Measurements from ENCODE around the gene GPATCH2L. TPM values are rescaled to one million over a fixed set of nuclear protein-coding genes. Genes with fewer than 3 reads are reported as not detected.

GPATCH2L gene
- total RNA-seq, 1 donor from 2014 or later, result 40.2 TPM

- peaks cover 47 to 59% (median 58%) of the 10 kb centered on the region in 3 donors for H3K27me3 ChIP-seq (ENCODE audit: control insufficient read depth in 3 of 3, insufficient read depth in 3 of 3, low read length in 3 of 3)
- H3K36me3 ChIP-seq (ENCODE audit: control insufficient read depth in 3 of 3, insufficient read depth in 3 of 3, low read length in 3 of 3), result no peaks in the 10 kb centered on the region
- H3K9me3 ChIP-seq (ENCODE audit: control insufficient read depth in 3 of 3, low read length in 3 of 3), result no peaks in the 10 kb centered on the region
Observed at GRCh38 chr14:76136476-76137110, 15.1 kb upstream of the GPATCH2L start.

GRCh38 chr14:76138119-76138757 is 13.5 kb upstream of the GPATCH2L start:
- no peaks in the 10 kb centered on the region for H3K9me3 ChIP-seq (ENCODE audit: control insufficient read depth in 3 of 3, low read length in 3 of 3)
- H3K4me3 ChIP-seq (ENCODE audit: low read length in 3 of 3), result peak overlapping the region in 1 of 3 donors; percentile 63
- peaks cover 45 to 56% (median 54%) of the 10 kb centered on the region in 3 donors for H3K27me3 ChIP-seq (ENCODE audit: control insufficient read depth in 3 of 3, insufficient read depth in 3 of 3, low read length in 3 of 3)
- H3K4me1 ChIP-seq (ENCODE audit: control insufficient read depth in 3 of 3, insufficient read depth in 3 of 3, low read length in 3 of 3), result peaks cover 0 to 8% (median 6%) of the 10 kb centered on the region in 3 donors
- H3K27ac ChIP-seq (ENCODE audit: low read depth, low read length), result no peak overlapping the region
- peak overlapping the region in 1 of 3 donors; percentile 54 for H3K9ac ChIP-seq (ENCODE audit: low read depth in 1 of 3, low read length in 3 of 3)
- H3K36me3 ChIP-seq (ENCODE audit: control insufficient read depth in 3 of 3, insufficient read depth in 3 of 3, low read length in 3 of 3), result no peaks in the 10 kb centered on the region

More at GRCh38 chr14:76136476-76137110, 15.1 kb upstream of the GPATCH2L start:
- Histone ChIP-seq H3K4me1 (ENCODE audit: control insufficient read depth in 3 of 3, insufficient read depth in 3 of 3, low read length in 3 of 3) (peaks cover 0 to 8% (median 6%) of the 10 kb centered on the region in 3 donors), H3K4me3 (ENCODE audit: low read length in 3 of 3) (no peak overlapping the region), H3K9ac (ENCODE audit: low read depth in 1 of 3, low read length in 3 of 3) (no peak overlapping the region), H3K27ac (ENCODE audit: low read depth, low read length) (no peak overlapping the region)

GRCh38 chr14:76138758-76139723 is 12.7 kb upstream of the GPATCH2L start:
- H3K4me3 ChIP-seq (ENCODE audit: low read length in 3 of 3), result peak overlapping the region; percentile 2 to 63 (median 31)
- H3K27ac ChIP-seq (ENCODE audit: low read depth, low read length), result no peak overlapping the region
- H3K27me3 ChIP-seq (ENCODE audit: control insufficient read depth in 3 of 3, insufficient read depth in 3 of 3, low read length in 3 of 3), result peaks cover 45 to 56% (median 51%) of the 10 kb centered on the region in 3 donors
- H3K4me1 ChIP-seq (ENCODE audit: control insufficient read depth in 3 of 3, insufficient read depth in 3 of 3, low read length in 3 of 3), result peaks cover 0 to 8% (median 6%) of the 10 kb centered on the region in 3 donors
- peaks cover 0 to 2% (median 0%) of the 10 kb centered on the region in 3 donors for H3K9me3 ChIP-seq (ENCODE audit: control insufficient read depth in 3 of 3, low read length in 3 of 3)
- H3K9ac ChIP-seq (ENCODE audit: low read depth in 1 of 3, low read length in 3 of 3), result peak overlapping the region in 1 of 3 donors; percentile 54
- no peaks in the 10 kb centered on the region for H3K36me3 ChIP-seq (ENCODE audit: control insufficient read depth in 3 of 3, insufficient read depth in 3 of 3, low read length in 3 of 3)

GRCh38 chr14:76143642-76144041 is 8.1 kb upstream of the GPATCH2L start:
- Histone ChIP-seq H3K9me3 (ENCODE audit: control insufficient read depth in 3 of 3, low read length in 3 of 3) (peaks cover 0 to 2% (median 0%) of the 10 kb centered on the region in 3 donors), H3K4me3 (ENCODE audit: low read length in 3 of 3) (no peak overlapping the region), H3K4me1 (ENCODE audit: control insufficient read depth in 3 of 3, insufficient read depth in 3 of 3, low read length in 3 of 3) (peaks cover 0 to 8% (median 6%) of the 10 kb centered on the region in 3 donors), H3K9ac (ENCODE audit: low read depth in 1 of 3, low read length in 3 of 3) (no peak overlapping the region), H3K36me3 (ENCODE audit: control insufficient read depth in 3 of 3, insufficient read depth in 3 of 3, low read length in 3 of 3) (no peaks in the 10 kb centered on the region), H3K27me3 (ENCODE audit: control insufficient read depth in 3 of 3, insufficient read depth in 3 of 3, low read length in 3 of 3) (peaks cover 12 to 17% (median 14%) of the 10 kb centered on the region in 3 donors), H3K27ac (ENCODE audit: low read depth, low read length) (no peak overlapping the region)

GRCh38 chr14:76146976-76147375 is 4.7 kb upstream of the GPATCH2L start:
- H3K4me3 ChIP-seq (ENCODE audit: low read length in 3 of 3), result no peak overlapping the region
- peaks cover 0 to 2% (median 0%) of the 10 kb centered on the region in 3 donors for H3K9me3 ChIP-seq (ENCODE audit: control insufficient read depth in 3 of 3, low read length in 3 of 3)
- H3K27me3 ChIP-seq (ENCODE audit: control insufficient read depth in 3 of 3, insufficient read depth in 3 of 3, low read length in 3 of 3), result no peaks in the 10 kb centered on the region
- no peak overlapping the region for H3K27ac ChIP-seq (ENCODE audit: low read depth, low read length)
- H3K4me1 ChIP-seq (ENCODE audit: control insufficient read depth in 3 of 3, insufficient read depth in 3 of 3, low read length in 3 of 3), result peaks cover 2 to 5% (median 5%) of the 10 kb centered on the region in 3 donors
- H3K36me3 ChIP-seq (ENCODE audit: control insufficient read depth in 3 of 3, insufficient read depth in 3 of 3, low read length in 3 of 3), result no peaks in the 10 kb centered on the region
- H3K9ac ChIP-seq (ENCODE audit: low read depth in 1 of 3, low read length in 3 of 3), result no peak overlapping the region

- Histone ChIP-seq H3K9me3 (ENCODE audit: control insufficient read depth in 3 of 3, low read length in 3 of 3) (no peaks in the 10 kb centered on the region), H3K27ac (ENCODE audit: low read depth, low read length) (no peak overlapping the region), H3K4me1 (ENCODE audit: control insufficient read depth in 3 of 3, insufficient read depth in 3 of 3, low read length in 3 of 3) (peaks cover 21 to 26% (median 22%) of the 10 kb centered on the region in 3 donors), H3K27me3 (ENCODE audit: control insufficient read depth in 3 of 3, insufficient read depth in 3 of 3, low read length in 3 of 3) (no peaks in the 10 kb centered on the region), H3K4me3 (ENCODE audit: low read length in 3 of 3) (no peak overlapping the region), H3K36me3 (ENCODE audit: control insufficient read depth in 3 of 3, insufficient read depth in 3 of 3, low read length in 3 of 3) (peaks cover 0 to 3% (median under 1%) of the 10 kb centered on the region in 3 donors), H3K9ac (ENCODE audit: low read depth in 1 of 3, low read length in 3 of 3) (no peak overlapping the region)
Observed at GRCh38 chr14:76149196-76149595, 2.5 kb upstream of the GPATCH2L start.

GRCh38 chr14:76152333-76152681 is 585 bp downstream of the GPATCH2L start:
- Histone ChIP-seq H3K27ac (ENCODE audit: low read depth, low read length) (peak overlapping the region; percentile 92), H3K4me1 (ENCODE audit: control insufficient read depth in 3 of 3, insufficient read depth in 3 of 3, low read length in 3 of 3) (peaks cover 43 to 48% (median 45%) of the 10 kb centered on the region in 3 donors), H3K27me3 (ENCODE audit: control insufficient read depth in 3 of 3, insufficient read depth in 3 of 3, low read length in 3 of 3) (no peaks in the 10 kb centered on the region), H3K9ac (ENCODE audit: low read depth in 1 of 3, low read length in 3 of 3) (peak overlapping the region; percentile 91 to 98 (median 93)), H3K36me3 (ENCODE audit: control insufficient read depth in 3 of 3, insufficient read depth in 3 of 3, low read length in 3 of 3) (peaks cover 7 to 17% (median 7%) of the 10 kb centered on the region in 3 donors), H3K4me3 (ENCODE audit: low read length in 3 of 3) (peak overlapping the region; percentile 90 to 95 (median 92)), H3K9me3 (ENCODE audit: control insufficient read depth in 3 of 3, low read length in 3 of 3) (no peaks in the 10 kb centered on the region)

- peak overlapping the region in 1 of 3 donors; percentile 53 for H3K4me3 ChIP-seq (ENCODE audit: low read length in 3 of 3)
- H3K9me3 ChIP-seq (ENCODE audit: control insufficient read depth in 3 of 3, low read length in 3 of 3), result no peaks in the 10 kb centered on the region
- peak overlapping the region in 2 of 3 donors; percentile 15 to 35 for H3K9ac ChIP-seq (ENCODE audit: low read depth in 1 of 3, low read length in 3 of 3)
- peaks cover 46 to 55% (median 52%) of the 10 kb centered on the region in 3 donors for H3K4me1 ChIP-seq (ENCODE audit: control insufficient read depth in 3 of 3, insufficient read depth in 3 of 3, low read length in 3 of 3)
- H3K27ac ChIP-seq (ENCODE audit: low read depth, low read length), result no peak overlapping the region
- H3K36me3 ChIP-seq (ENCODE audit: control insufficient read depth in 3 of 3, insufficient read depth in 3 of 3, low read length in 3 of 3), result peaks cover 7 to 21% (median 7%) of the 10 kb centered on the region in 3 donors
- H3K27me3 ChIP-seq (ENCODE audit: control insufficient read depth in 3 of 3, insufficient read depth in 3 of 3, low read length in 3 of 3), result no peaks in the 10 kb centered on the region
Observed at GRCh38 chr14:76153919-76154318, 2.2 kb downstream of the GPATCH2L start.

GRCh38 chr14:76154539-76155126 is 2.9 kb downstream of the GPATCH2L start:
- Histone ChIP-seq H3K9ac (ENCODE audit: low read depth in 1 of 3, low read length in 3 of 3) (peak overlapping the region; percentile 15 to 51 (median 21)), H3K36me3 (ENCODE audit: control insufficient read depth in 3 of 3, insufficient read depth in 3 of 3, low read length in 3 of 3) (peaks cover 10 to 28% (median 14%) of the 10 kb centered on the region in 3 donors), H3K27me3 (ENCODE audit: control insufficient read depth in 3 of 3, insufficient read depth in 3 of 3, low read length in 3 of 3) (no peaks in the 10 kb centered on the region), H3K9me3 (ENCODE audit: control insufficient read depth in 3 of 3, low read length in 3 of 3) (no peaks in the 10 kb centered on the region), H3K4me1 (ENCODE audit: control insufficient read depth in 3 of 3, insufficient read depth in 3 of 3, low read length in 3 of 3) (peaks cover 46 to 56% (median 55%) of the 10 kb centered on the region in 3 donors), H3K4me3 (ENCODE audit: low read length in 3 of 3) (peak overlapping the region; percentile 22 to 35 (median 31)), H3K27ac (ENCODE audit: low read depth, low read length) (no peak overlapping the region)
